ENCODE data around the gene RHOV. TPM values are rescaled to one million over a fixed set of nuclear protein-coding genes. Genes with fewer than 3 reads are reported as not detected.

Gene RHOV
- total RNA-seq, 1 donor from 2014 or later: 4.4 TPM

DNA sequence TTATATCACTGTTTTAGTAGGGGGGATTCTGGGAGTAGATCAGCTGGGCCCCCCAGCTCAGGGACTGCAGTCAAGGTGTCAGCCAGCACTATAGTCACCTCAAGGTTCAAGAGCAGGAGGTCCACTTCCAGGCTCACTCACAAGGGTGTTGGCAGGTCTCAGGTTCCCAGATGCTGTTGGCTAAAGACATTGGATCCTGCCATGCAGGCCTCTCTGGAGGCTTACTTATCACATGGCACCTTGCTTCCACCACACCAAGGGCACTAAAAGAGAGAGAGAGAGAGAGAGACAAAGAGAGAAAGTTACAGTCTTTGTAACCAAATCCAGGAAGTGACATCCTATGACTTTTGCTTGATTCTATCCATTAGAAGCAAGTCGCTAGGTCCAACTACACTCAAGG, 38.0 kb downstream of the RHOV start:
- Mint-ChIP-seq H3K27me3 (ENCODE audit: low read depth) (no peaks in the 10 kb centered on the region), H3K36me3 (peaks cover 8% of the 10 kb centered on the region), H3K4me1 (no peaks in the 10 kb centered on the region), H3K27ac (no peak overlapping the region), H3K9me3 (peaks cover 3% of the 10 kb centered on the region), H3K4me3 (no peak overlapping the region)
- no peak for DNase-seq (ENCODE audit: low spot score in 2 of 2, unreplicated experiment in 2 of 2)
- TF ChIP-seq, protein P1, sequence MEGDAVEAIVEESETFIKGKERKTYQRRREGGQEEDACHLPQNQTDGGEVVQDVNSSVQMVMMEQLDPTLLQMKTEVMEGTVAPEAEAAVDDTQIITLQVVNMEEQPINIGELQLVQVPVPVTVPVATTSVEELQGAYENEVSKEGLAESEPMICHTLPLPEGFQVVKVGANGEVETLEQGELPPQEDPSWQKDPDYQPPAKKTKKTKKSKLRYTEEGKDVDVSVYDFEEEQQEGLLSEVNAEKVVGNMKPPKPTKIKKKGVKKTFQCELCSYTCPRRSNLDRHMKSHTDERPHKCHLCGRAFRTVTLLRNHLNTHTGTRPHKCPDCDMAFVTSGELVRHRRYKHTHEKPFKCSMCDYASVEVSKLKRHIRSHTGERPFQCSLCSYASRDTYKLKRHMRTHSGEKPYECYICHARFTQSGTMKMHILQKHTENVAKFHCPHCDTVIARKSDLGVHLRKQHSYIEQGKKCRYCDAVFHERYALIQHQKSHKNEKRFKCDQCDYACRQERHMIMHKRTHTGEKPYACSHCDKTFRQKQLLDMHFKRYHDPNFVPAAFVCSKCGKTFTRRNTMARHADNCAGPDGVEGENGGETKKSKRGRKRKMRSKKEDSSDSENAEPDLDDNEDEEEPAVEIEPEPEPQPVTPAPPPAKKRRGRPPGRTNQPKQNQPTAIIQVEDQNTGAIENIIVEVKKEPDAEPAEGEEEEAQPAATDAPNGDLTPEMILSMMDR (IDR thresholded peaks at IDR 0.05; ENCODE audit: unreplicated experiment): no peak

DNA sequence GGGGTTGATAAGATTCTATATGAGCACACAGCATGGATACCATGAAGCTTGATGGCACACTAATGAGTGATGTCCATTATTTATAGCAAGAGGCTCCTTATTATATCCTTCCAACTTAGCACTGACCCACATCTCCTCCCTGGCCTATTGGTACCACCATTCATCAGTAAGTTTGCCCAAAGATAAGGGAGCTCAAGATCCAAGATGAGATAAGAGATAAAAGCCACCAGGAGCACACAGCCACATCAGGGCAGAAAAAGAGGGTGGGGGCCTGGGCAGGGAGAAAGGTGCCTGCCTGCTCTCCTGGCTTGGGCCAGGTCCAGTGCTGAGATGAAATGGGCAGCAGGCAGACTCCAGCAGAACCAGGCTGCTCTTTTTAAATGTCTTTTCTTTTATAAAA, 41.1 kb downstream of the RHOV start:
- no peaks in the 10 kb centered on the region for H3K27me3 Mint-ChIP-seq (ENCODE audit: low read depth)
- TF ChIP-seq, protein P1 (IDR thresholded peaks at IDR 0.05; ENCODE audit: unreplicated experiment): no peak
- peaks cover 8% of the 10 kb centered on the region for H3K36me3 Mint-ChIP-seq
- H3K4me3 Mint-ChIP-seq: no peak overlapping the region
- H3K9me3 Mint-ChIP-seq: peaks cover 3% of the 10 kb centered on the region
- no peaks in the 10 kb centered on the region for H3K4me1 Mint-ChIP-seq
- no peak overlapping the region for H3K27ac Mint-ChIP-seq
- no peak for DNase-seq (ENCODE audit: low spot score in 2 of 2, unreplicated experiment in 2 of 2)

DNA sequence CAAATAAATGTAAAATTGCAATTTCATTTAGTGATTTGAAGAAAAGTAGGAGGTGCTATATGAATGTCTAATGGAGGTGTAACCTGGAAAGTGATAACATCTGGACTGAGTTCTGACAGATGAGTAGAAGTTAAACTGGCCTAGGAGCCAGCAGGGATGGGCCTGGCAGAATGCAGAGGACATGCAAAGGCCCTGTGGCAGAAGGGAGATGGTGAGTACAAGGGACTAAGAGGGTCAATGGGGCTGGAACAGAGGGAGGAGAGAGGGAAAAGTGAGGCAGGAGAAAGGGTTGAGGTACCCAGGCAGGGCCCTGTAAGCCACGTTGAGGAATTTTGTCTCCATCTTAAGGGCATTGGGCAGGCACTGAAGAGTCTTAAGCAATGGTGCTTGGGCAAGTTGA, 42.2 kb downstream of the RHOV start:
- DNase-seq (ENCODE audit: low spot score in 2 of 2, unreplicated experiment in 2 of 2): no peak
- TF ChIP-seq, protein P1 (IDR thresholded peaks at IDR 0.05; ENCODE audit: unreplicated experiment): no peak
- Mint-ChIP-seq H3K27me3 (ENCODE audit: low read depth) (no peaks in the 10 kb centered on the region), H3K4me1 (no peaks in the 10 kb centered on the region), H3K36me3 (peaks cover 8% of the 10 kb centered on the region), H3K9me3 (peaks cover 3% of the 10 kb centered on the region), H3K4me3 (no peak overlapping the region), H3K27ac (no peak overlapping the region)

DNA sequence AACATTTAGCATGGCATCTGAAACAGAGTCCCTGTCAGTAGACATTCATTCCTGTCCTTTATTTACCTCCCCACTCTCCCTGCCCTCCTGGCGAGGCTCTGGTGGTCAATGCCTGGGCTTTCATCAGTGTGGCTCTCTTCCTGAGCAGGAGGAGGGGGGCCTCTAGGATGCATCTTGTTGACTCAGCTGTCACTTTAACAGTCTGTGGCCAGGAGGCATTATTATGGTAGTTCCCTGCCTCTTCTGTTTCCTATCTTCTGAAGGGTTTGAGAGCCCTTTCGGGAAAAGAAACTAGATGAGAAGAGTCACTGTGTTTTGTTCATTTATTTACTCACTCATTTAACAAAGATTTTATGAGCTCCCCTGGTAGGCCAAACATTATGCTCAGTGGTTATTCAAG, 43.1 kb downstream of the RHOV start:
- Mint-ChIP-seq H3K4me1 (peaks cover 4% of the 10 kb centered on the region), H3K27me3 (ENCODE audit: low read depth) (no peaks in the 10 kb centered on the region), H3K9me3 (peaks cover 3% of the 10 kb centered on the region), H3K27ac (no peak overlapping the region), H3K36me3 (peaks cover 8% of the 10 kb centered on the region), H3K4me3 (no peak overlapping the region)
- no peak for DNase-seq (ENCODE audit: low spot score in 2 of 2, unreplicated experiment in 2 of 2)
- TF ChIP-seq, protein P1 (IDR thresholded peaks at IDR 0.05; ENCODE audit: unreplicated experiment): no peak

DNA sequence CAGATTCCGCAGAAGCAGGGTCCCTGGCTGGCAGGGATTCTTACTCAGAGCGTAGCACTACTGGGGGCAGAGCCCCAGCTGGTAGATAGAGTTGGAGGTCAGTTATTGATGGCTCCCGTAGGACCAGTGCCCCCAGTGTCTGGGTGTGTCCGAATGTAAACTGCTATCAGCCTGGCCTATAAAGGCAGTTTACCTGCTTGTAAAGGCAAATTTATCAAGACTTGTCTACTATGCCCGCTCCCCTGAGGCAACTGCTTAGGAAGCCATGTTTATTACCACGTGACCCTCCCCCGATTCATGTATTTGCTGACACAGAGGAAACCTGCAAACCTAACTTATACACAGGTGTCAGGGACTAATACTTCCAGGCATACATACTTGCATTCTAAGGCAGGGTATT, 44.9 kb downstream of the RHOV start:
- Mint-ChIP-seq H3K4me1 (peaks cover 14% of the 10 kb centered on the region), H3K36me3 (peaks cover 8% of the 10 kb centered on the region), H3K27ac (no peak overlapping the region), H3K27me3 (ENCODE audit: low read depth) (no peaks in the 10 kb centered on the region), H3K4me3 (no peak overlapping the region), H3K9me3 (peaks cover 3% of the 10 kb centered on the region)
- TF ChIP-seq, protein P1 (IDR thresholded peaks at IDR 0.05; ENCODE audit: unreplicated experiment): no peak
- DNase-seq (ENCODE audit: low spot score in 2 of 2, unreplicated experiment in 2 of 2): no peak

DNA sequence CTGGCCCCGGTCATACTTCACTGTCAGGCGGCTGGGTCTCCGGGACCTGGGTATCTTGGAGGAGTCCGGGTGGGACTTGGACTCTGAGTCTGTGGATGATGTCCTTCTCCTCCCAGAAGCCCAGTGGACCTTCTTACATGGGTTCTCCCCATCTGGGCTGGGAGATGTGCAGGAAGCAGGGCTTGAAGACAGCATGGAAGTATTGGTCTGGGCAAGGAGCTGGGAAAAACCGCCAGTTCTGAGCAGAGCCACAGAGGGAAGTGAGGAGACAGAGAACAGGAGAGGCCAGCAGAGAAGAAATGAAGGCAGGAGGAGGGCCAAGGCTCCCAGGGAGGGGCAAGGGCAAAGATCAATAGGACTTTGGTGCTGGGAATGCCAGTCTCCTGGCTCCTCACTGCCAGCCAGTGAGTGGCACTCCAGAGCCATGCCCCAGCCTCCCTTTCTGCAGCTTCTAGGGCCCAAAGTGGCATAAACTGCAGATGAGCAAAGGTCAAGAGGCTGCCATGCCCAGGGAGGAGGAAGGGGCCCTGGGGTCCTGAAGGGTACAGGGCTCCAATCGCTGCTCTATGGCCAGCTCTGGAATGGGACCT, 45.5 kb downstream of the RHOV start, which contains the start of gene PPP1R14D:
PPP1R14D (minus strand) TSS at position 262 of the 590 bp plus-strand sequence; CDS start at position 195, 67 bp downstream.
- no peaks in the 10 kb centered on the region for H3K27me3 Mint-ChIP-seq (ENCODE audit: low read depth)
- TF ChIP-seq, protein P1 (IDR thresholded peaks at IDR 0.05; ENCODE audit: unreplicated experiment): no peak
- H3K4me3 Mint-ChIP-seq: no peak within 1 kb of the TSS
- H3K27ac Mint-ChIP-seq: no peak within 1 kb of the TSS
- H3K36me3 Mint-ChIP-seq: peaks cover 8% of the 10 kb centered on the region
- H3K9me3 Mint-ChIP-seq: peaks cover 3% of the 10 kb centered on the region
- H3K4me1 Mint-ChIP-seq: peaks cover 14% of the 10 kb centered on the region
- DNase-seq (ENCODE audit: low spot score in 2 of 2, unreplicated experiment in 2 of 2): no peak
